Dedifferentiated amniotic fluid mesenchymal stem cell (primary cell): Measurements from ENCODE around the gene PRICKLE1.

Experiments used
- DNase-seq: peaks from one replicate; pipeline ENCODE4 v3.0.0-alpha.2; 2016; ENCODE audit errors: extremely low spot score

PRICKLE1 gene

DNA sequence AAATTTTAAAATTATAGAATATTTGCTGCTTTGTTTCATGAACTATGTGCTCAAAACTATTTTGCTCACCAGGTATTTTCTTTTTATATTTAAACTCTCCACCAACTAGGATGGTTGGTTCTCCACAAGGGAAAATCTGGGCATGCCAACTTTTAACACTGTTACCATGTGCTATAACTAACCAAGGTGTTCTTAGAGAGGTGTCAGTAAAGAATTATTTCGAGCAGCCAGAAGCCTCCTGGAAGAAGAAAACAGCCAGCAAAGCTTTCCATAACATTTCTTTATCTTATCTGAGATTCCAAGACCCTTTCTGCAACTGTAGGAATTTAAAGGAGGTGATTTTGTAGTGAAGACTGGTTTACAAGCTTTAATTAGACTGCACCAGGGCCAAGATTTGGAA is 97.3 kb downstream of the PRICKLE1 start:
- no peak for DNase-seq

GRCh38 chr12:42490261-42490842 is 99.2 kb downstream of the PRICKLE1 start:
- DNase-seq: no peak

GRCh38 chr12:42486407-42486806 is 103.1 kb downstream of the PRICKLE1 start:
- DNase-seq: no peak

DNA sequence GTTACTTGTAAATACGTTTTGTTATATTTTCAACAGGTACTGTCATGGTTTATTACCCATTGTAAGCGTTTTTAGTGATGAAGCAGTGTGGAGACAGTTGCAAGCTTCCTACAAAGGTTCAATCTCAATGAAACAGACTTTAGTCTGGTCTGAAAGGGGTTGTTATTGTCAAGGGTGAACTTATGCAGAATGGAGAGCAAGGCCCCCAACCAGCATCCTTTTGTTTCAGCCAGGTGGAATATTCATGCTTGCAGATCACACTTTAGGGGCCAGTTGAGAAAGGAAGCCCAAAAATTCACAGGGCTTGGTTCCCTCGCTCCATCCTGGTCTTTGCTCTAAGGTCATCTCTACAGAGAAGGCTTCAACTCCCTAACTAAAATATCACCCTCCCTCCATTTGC is 103.7 kb downstream of the PRICKLE1 start:
- DNase-seq: no peak

DNA sequence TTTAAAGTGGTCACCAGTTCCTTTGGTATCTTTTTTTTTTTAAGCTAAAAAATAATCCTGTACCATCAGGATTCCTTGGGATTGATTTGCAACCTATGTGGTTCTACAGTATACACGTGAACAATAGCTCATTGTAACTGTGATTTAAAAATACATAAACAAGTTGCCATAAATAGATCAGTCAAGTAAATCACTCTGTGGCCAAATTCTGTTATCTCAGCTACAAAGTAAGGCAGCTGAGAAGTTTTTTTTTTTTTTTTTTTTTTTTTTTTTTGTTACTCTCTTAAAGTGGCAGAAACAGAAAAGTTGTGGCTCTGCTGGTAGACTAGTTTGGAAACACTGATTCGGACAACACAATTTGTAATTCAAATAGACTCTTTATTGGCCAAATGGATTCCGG is 104.5 kb downstream of the PRICKLE1 start:
- DNase-seq: no peak

DNA sequence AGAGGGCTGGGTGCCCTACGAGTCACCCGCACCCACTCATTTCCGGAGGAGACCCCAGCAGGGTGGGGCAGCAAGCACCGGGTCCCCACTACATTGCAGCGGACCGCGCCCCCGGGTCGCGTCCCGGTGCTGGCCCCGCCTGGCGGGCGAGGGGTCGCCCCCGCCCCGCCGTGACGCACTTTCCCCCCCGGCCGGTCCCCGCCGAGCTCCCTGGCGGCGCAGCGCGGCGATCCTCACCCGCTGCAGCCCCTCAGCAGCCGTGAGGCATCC is 106.1 kb downstream of the PRICKLE1 start:
- no peak for DNase-seq

GRCh38 chr12:42482748-42483520 is 106.6 kb downstream of the PRICKLE1 start:
- DNase-seq: peak; percentile 40

GRCh38 chr12:42482041-42482747 is 107.4 kb downstream of the PRICKLE1 start:
- DNase-seq: peak; percentile 38

DNA sequence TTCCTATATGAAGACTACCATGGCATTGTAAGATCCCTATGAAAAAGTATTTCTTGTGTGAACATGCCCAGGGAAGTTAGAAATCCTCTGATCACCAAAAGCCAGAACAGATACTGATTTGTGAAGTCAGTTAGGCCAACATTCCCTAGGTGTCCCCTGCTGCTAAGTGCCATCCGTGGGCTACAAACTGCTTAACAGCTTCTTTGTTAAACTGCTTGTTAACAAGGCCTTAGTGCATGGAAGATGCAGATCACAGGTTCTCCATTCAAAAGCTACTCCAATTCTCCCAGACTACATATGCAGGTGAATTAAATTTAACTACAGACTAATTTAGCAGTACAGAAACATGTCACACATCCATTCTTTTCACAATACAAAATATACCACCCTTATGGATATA is 108.2 kb downstream of the PRICKLE1 start:
- no peak for DNase-seq

GRCh38 chr12:42477941-42478340 is 111.6 kb downstream of the PRICKLE1 start:
- DNase-seq: no peak

DNA sequence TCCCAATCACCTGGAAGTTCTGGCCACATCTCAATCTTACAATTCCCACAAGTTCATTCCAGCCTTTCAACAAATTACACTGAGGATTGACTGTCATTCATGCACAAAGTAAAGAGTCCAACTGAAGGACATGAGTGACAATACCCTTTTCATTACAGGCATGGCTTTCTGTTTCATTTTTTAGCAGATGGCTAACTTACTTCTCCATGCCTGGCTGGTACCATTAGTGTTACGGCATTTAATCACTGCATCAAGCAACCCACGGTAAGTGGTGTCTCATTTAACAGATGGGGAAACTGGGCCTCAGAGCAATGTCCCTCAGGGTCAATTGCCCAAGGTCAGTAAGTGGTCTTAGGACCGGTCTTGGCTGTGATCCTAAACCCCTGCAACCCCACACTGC is 114.4 kb downstream of the PRICKLE1 start:
- no peak for DNase-seq

GRCh38 chr12:42474391-42474790 is 115.2 kb downstream of the PRICKLE1 start:
- no peak for DNase-seq

GRCh38 chr12:42473561-42473960 is 116.0 kb downstream of the PRICKLE1 start:
- no peak for DNase-seq

GRCh38 chr12:42473130-42473529 is 116.4 kb downstream of the PRICKLE1 start:
- peak; percentile 65 for DNase-seq

- DNase-seq: no peak
Observed at GRCh38 chr12:42472376-42472775, 117.2 kb downstream of the PRICKLE1 start.

GRCh38 chr12:42469355-42470175 is 120.0 kb downstream of the PRICKLE1 start:
- DNase-seq: no peak

DNA sequence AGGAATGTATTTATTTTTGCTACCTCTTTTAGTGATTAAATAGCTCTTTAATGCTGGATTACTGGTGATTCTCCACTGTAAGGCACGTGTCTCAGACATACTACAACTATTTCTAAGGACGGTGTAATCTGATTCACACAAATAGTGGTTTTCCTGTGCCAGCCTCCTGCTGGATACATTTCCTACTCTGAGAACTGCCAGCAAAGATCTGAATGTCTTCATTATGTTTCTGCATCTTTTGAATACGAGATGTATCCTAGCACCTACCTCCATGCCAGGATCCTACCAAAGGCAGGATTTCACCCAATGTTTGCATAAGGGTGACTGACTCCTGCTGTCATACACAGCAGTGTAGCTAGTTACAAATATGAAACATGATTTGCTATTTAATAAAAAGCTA is 120.6 kb downstream of the PRICKLE1 start:
- no peak for DNase-seq

GRCh38 chr12:42468341-42468821 is 121.2 kb downstream of the PRICKLE1 start:
- no peak for DNase-seq

DNA sequence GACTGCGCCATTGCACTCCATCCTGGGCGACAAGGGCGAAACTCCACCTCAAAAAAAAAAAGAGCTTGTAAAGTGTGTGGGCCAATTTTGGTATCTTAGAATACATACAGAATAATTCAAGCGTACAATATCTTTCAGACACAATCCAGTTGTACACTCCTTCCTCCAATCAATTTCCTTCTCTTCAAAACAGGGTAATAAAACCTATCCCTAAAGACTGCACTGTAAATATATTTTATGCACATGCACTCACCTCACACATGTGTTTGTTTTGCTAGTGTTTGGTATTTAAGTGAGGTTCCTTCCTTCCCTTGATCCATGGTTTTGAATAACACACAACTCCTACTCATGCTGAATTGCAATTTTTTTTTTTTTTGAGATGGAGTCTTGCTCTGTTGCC is 125.9 kb downstream of the PRICKLE1 start:
- DNase-seq: no peak

GRCh38 chr12:42462486-42462885 is 127.1 kb downstream of the PRICKLE1 start:
- no peak for DNase-seq

DNA sequence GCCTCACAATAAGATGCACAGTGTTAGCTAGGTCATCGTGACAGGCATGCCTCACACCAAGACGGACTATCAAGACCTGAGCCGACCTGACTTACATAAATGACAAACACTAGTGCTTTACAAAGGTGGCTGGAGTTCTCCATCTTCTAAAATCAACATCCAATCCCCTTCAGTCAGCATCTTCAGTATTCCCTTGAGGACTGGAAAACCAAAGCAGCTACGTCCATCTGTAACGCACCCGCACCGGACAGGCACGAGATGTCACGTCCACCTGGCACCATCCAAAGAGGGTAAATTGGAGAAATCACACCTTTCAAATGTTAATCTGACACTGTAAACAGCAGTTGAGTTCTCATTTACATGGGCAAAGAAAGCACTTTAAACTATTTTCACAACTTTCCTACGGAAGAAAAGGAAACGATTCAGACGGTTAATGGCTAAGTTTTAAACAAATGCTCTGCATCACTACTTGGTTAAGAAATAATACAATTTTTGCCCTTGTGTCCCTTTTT is 130.2 kb downstream of the PRICKLE1 start:
- DNase-seq: no peak

DNA sequence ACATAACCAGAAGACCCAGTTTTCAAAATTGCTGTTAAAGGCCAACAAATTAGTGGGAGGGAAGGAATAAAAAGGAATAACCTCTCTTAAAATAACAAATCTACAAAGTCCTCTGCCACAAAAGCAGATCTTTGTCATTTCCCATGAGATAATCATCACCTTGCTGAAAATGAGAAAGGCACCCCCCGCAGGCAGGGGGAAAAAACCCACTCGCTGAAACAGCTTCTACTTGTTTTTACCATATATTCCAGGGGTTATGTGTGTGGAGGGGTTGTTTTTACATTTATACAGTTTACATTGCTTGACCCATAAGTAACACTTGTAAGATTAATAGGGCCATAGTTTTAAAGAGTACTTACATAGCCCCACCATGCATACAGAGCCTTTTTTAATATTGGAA is 131.0 kb downstream of the PRICKLE1 start:
- no peak for DNase-seq
